ENCODE results near the gene DDTL.
"Not testable (repeated sequence)": the region's sequence is repeated elsewhere in the genome, so short reads cannot be mapped to it uniquely, and the experiment has no call there.

DDTL gene

DNA sequence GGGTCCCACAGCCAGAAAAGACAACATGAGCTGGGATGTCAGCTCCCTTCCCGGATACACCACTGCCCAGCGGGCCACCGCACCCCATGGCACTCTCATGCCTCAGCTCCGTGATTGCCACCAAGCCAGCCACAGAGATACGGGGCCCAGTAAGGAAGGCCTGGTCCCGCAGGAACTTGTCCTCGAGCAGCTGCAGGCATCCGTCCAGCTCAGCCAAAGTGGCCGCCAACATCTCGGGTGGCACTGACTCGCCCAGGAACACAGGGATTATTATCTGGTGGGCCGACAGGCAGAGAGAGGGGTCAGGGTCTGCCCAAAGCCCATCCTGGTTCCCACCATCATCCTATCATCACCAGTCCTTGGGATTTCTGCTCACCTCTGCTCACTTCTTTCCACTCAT, 10.6 kb downstream of the DDTL start:
- DNase-seq (ENCODE audit: low read depth); H3K4me3 ChIP-seq (ENCODE audit: low read depth, low read length): not testable (repeated sequence)

GRCh38 chr22:23979557-23980240, 13.0 kb downstream of the DDTL start, which contains the start of gene GSTT2:
GSTT2 (plus strand) TSS chr22:23980134.
- not testable (repeated sequence) for H3K4me3 ChIP-seq (ENCODE audit: low read depth, low read length); DNase-seq (ENCODE audit: low read depth)

DNA sequence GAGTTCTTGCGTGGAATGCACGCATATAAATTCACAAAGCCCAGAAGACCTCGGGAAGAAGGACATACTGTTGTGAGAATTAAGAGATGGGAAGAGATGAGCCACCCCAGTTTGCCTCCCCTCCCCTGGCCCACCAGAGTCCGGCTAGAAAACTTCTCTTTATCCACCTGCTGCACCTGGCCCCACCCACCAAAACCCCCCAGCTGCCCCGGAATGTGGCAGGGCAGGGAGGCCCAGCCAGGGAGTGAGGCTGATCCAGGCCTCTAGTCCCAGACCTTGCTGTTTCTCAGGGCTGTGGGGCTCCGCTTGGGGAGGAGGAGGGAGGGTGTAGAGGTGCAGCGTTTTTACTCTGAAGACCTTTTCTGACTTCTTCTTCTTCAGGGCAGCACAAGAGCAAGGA, 13.9 kb downstream of the DDTL start:
- DNase-seq (ENCODE audit: low read depth); H3K4me3 ChIP-seq (ENCODE audit: low read depth, low read length): not testable (repeated sequence)

DNA sequence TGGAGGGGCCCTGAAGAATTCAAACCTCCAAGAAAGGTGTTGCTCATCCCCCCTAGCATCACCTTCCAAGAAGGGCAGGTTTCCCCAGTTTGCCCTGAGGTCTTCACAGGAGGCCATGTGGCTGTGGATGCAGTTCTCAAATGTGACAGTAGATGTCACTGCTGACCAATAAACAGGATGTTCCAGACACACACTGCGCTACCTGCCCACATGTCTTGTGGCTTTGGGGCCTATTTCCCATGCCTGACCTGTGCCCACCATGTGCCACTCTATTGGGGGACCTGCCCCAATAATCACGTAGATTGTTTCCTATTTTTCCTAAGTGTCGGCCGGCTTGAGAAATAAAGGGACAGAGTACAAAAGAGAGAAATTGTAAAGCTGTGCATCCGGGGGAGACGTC, 17.7 kb downstream of the DDTL start:
- TF ChIP-seq, protein P1, sequence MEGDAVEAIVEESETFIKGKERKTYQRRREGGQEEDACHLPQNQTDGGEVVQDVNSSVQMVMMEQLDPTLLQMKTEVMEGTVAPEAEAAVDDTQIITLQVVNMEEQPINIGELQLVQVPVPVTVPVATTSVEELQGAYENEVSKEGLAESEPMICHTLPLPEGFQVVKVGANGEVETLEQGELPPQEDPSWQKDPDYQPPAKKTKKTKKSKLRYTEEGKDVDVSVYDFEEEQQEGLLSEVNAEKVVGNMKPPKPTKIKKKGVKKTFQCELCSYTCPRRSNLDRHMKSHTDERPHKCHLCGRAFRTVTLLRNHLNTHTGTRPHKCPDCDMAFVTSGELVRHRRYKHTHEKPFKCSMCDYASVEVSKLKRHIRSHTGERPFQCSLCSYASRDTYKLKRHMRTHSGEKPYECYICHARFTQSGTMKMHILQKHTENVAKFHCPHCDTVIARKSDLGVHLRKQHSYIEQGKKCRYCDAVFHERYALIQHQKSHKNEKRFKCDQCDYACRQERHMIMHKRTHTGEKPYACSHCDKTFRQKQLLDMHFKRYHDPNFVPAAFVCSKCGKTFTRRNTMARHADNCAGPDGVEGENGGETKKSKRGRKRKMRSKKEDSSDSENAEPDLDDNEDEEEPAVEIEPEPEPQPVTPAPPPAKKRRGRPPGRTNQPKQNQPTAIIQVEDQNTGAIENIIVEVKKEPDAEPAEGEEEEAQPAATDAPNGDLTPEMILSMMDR (IDR thresholded peaks at IDR 0.05; ENCODE audit: control insufficient read depth, extremely low read depth, insufficient read depth): peak; percentile 80
- H3K4me3 ChIP-seq (ENCODE audit: low read depth, low read length): no peak overlapping the region
- DNase-seq (ENCODE audit: low read depth): no peak

- DNase-seq (ENCODE audit: low read depth); H3K4me3 ChIP-seq (ENCODE audit: low read depth, low read length): not testable (repeated sequence)
Observed at GRCh38 chr22:23986089-23986488, 19.4 kb downstream of the DDTL start.

GRCh38 chr22:23986538-23987178, 20.0 kb downstream of the DDTL start:
- DNase-seq (ENCODE audit: low read depth); H3K4me3 ChIP-seq (ENCODE audit: low read depth, low read length): not testable (repeated sequence)

- not testable (repeated sequence) for H3K4me3 ChIP-seq (ENCODE audit: low read depth, low read length); DNase-seq (ENCODE audit: low read depth)
Observed at GRCh38 chr22:23989583-23990244, 23.0 kb downstream of the DDTL start.

GRCh38 chr22:23993080-23993479, 26.4 kb downstream of the DDTL start:
- not testable (repeated sequence) for DNase-seq (ENCODE audit: low read depth)

GRCh38 chr22:23993581-23994177, 27.0 kb downstream of the DDTL start:
- not testable (repeated sequence) for DNase-seq (ENCODE audit: low read depth); H3K4me3 ChIP-seq (ENCODE audit: low read depth, low read length)

More at GRCh38 chr22:23993080-23993479, 26.4 kb downstream of the DDTL start:
- not testable (repeated sequence) for H3K4me3 ChIP-seq (ENCODE audit: low read depth, low read length)

DNA sequence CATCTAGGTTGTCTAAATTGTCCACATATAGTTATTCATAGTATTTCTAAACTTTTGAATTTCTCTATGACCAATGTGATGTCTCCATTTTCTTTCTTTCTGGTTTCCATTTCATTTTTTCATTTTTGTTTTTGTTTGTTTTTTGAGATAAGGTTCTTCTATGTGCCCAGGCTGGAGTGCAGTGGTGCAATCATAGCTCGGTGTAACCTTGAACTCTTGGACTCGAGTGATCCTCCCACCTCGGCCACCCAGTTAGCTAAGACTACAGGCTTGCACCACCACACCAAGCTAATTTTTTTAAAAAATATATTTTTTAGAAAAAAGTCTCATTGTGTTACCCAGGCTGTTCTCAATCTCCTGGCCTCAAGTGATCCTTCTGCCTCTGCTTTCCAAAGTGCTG, 30.4 kb downstream of the DDTL start:
- no peak overlapping the region for H3K4me3 ChIP-seq (ENCODE audit: low read depth, low read length)
- DNase-seq (ENCODE audit: low read depth): no peak
- TF ChIP-seq, protein P1 (IDR thresholded peaks at IDR 0.05; ENCODE audit: control insufficient read depth, extremely low read depth, insufficient read depth): no peak

GRCh38 chr22:23999779-24000178, 33.1 kb downstream of the DDTL start:
- DNase-seq (ENCODE audit: low read depth); H3K4me3 ChIP-seq (ENCODE audit: low read depth, low read length): not testable (repeated sequence)

DNA sequence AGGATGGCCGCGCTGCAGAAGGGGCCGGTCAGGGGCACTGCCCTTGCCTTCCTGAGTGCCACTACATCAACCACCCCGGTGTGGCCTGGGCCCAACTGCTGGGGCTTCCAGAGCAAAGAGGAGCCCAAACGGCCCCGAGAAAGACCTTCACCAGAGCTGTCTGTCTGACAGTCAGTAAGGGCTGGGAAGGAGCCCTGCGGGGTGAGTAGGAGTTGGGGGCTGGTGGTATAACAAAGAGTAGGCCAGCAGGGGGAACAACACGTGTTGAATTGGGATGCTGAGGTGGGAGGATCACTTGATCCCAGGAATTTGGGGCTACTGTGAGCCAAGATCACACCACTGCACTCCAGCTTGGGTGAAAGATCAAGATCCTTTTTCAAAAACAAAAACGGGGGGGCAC, 34.6 kb downstream of the DDTL start:
- H3K4me3 ChIP-seq (ENCODE audit: low read depth, low read length): no peak overlapping the region
- no peak for DNase-seq (ENCODE audit: low read depth)
- TF ChIP-seq, protein P1 (IDR thresholded peaks at IDR 0.05; ENCODE audit: control insufficient read depth, extremely low read depth, insufficient read depth): no peak

All from LNCaP clone FGC (cell line).